ENCODE data around the gene OR52J3. TPM values are rescaled to one million over a fixed set of nuclear protein-coding genes. Genes with fewer than 3 reads are reported as not detected.

OR52J3 gene
- total RNA-seq (not detected), polyA plus RNA-seq (not detected)

- Histone ChIP-seq H3K27ac (no peak within 1 kb of the TSS), H3K36me3 (no peaks in the 10 kb centered on the region), H3K4me3 (no peak within 1 kb of the TSS), H3K4me1 (no peaks in the 10 kb centered on the region), H3K27me3 (peaks cover 0 to 6% (median 2%) of the 10 kb centered on the region in 4 donors), H3K9me3 (no peaks in the 10 kb centered on the region)
- DNase-seq (no peak), FAIRE-seq (no peak), ATAC-seq (no peak)
- no peak for TF ChIP-seq CTCF (IDR thresholded peaks at IDR 0.05)
- 24 to 30% methylated on average over 1 of the region's 1 CpG for WGBS, 2 donors
- intact Hi-C loops (cut with DNase I): no loop called here
Observed at GRCh38 chr11:5046226-5046625, at the start of gene OR52J3. Gene OR52J3, plus strand, starts transcription at chr11:5046526. Its CDS starts 0 bp downstream, at chr11:5046526.

- Histone ChIP-seq H3K27me3 (no peaks in the 10 kb centered on the region), H3K36me3 (no peaks in the 10 kb centered on the region), H3K4me3 (no peak overlapping the region), H3K27ac (no peak overlapping the region), H3K9me3 (no peaks in the 10 kb centered on the region), H3K4me1 (no peaks in the 10 kb centered on the region)
- DNase-seq (peak; percentile 16 to 72 (median 38)), ATAC-seq (peak; percentile 55 to 87 (median 80)), FAIRE-seq (peak; percentile 13)
- TF ChIP-seq CTCF (IDR thresholded peaks at IDR 0.05): peak; percentile 11 to 52 (median 46)
- WGBS, 2 donors: 21 to 31% methylated on average over 6 of the region's 6 CpGs
- intact Hi-C loops (cut with DNase I): loop anchor here in 1 of 3 donors (5.0 kb wide), 2 partner anchors 367 to 812 kb away; partner anchors contain the start of gene OR51D1
Observed at GRCh38 chr11:5004424-5005274, 41.7 kb upstream of the OR52J3 start.

- no peaks in the 10 kb centered on the region for H3K9me3 ChIP-seq
- H3K4me3 ChIP-seq: no peak overlapping the region
- no peaks in the 10 kb centered on the region for H3K4me1 ChIP-seq
- intact Hi-C loops (cut with DNase I): loop anchor here in 1 of 3 donors (5.0 kb wide), 1 partner anchor 815 kb away; no protein-coding TSS in a partner anchor
- H3K27ac ChIP-seq: no peak overlapping the region
- TF ChIP-seq CTCF (IDR thresholded peaks at IDR 0.05): no peak
- DNase-seq (no peak), ATAC-seq (no peak), FAIRE-seq (no peak)
- 47 to 66% methylated on average over 2 of the region's 2 CpGs for WGBS, 2 donors
- no peaks in the 10 kb centered on the region for H3K36me3 ChIP-seq
- no peaks in the 10 kb centered on the region for H3K27me3 ChIP-seq
Observed at GRCh38 chr11:5007561-5007960, 38.8 kb upstream of the OR52J3 start.

GRCh38 chr11:5011254-5011653 is 35.1 kb upstream of the OR52J3 start:
- H3K4me1 ChIP-seq: no peaks in the 10 kb centered on the region
- DNase-seq (no peak), FAIRE-seq (no peak), ATAC-seq (no peak)
- WGBS, 2 donors: 60 to 65% methylated on average over 8 of the region's 8 CpGs
- no peaks in the 10 kb centered on the region for H3K27me3 ChIP-seq
- H3K9me3 ChIP-seq: no peaks in the 10 kb centered on the region
- TF ChIP-seq CTCF (IDR thresholded peaks at IDR 0.05): no peak
- H3K36me3 ChIP-seq: no peaks in the 10 kb centered on the region
- intact Hi-C loops (cut with DNase I): no loop called here
- no peak overlapping the region for H3K4me3 ChIP-seq
- H3K27ac ChIP-seq: no peak overlapping the region

GRCh38 chr11:5013012-5013411 is 33.3 kb upstream of the OR52J3 start:
- Histone ChIP-seq H3K27me3 (no peaks in the 10 kb centered on the region), H3K27ac (no peak overlapping the region), H3K4me1 (no peaks in the 10 kb centered on the region), H3K36me3 (no peaks in the 10 kb centered on the region), H3K9me3 (no peaks in the 10 kb centered on the region), H3K4me3 (no peak overlapping the region)
- DNase-seq (no peak), FAIRE-seq (no peak), ATAC-seq (no peak)
- TF ChIP-seq CTCF (IDR thresholded peaks at IDR 0.05): no peak
- 59 to 61% methylated on average over 1 of the region's 1 CpG for WGBS, 2 donors
- intact Hi-C loops (cut with DNase I): no loop called here
